Sigmoid colon (tissue), 7 donors: ENCODE measurements around the gene ADCY7. TPM values are rescaled to one million over a fixed set of nuclear protein-coding genes. Genes with fewer than 3 reads are reported as not detected.

Source experiments
- DNase-seq: peaks from one replicate; pipeline ENCODE4 v3.0.0-alpha.2; 2019
- H3K27ac ChIP-seq, 4 donors: fragments of 200-600 bp; sonication (generic); one replicate each; pipeline ENCODE4 v1.5.1; 2016 to 2019; ENCODE audit warnings: mild to moderate bottlenecking in 1 of 4
- H3K27me3 ChIP-seq, 3 donors: fragments of 200-600 bp; sonication (generic); one replicate each; pipeline ENCODE4 v1.5.1; 2019; ENCODE audit warnings: mild to moderate bottlenecking in 1 of 3
- H3K36me3 ChIP-seq, 4 donors: fragments of 200-600 bp; sonication (generic); one replicate each; pipeline ENCODE4 v1.5.1; 2016 to 2019
- H3K4me1 ChIP-seq, 4 donors: fragments of 200-600 bp; sonication (generic); one replicate each; pipeline ENCODE4 v1.5.1; 2017 to 2019
- H3K4me3 ChIP-seq, 4 donors: fragments of 200-600 bp; sonication (generic); one replicate each; pipeline ENCODE4 v1.5.1; 2017 to 2019; ENCODE audit warnings: mild to moderate bottlenecking in 2 of 4, moderate library complexity in 1 of 4
- H3K9me3 ChIP-seq, 4 donors: fragments of 200-600 bp in 3 of 4; sonication (generic) in 3 of 4; one replicate each; pipeline versions ENCODE4 v1.5.1 to v1.6.1; 2013 to 2019
- CTCF ChIP-seq, 4 experiments: fragments of 450-650 bp in 3 of 4; fragments of 200-600 bp in 1 of 4; IDR thresholded peaks; one replicate each; pipeline ENCODE4 v1.5.1; 2016 to 2019; ENCODE audit warnings: antibody characterized with exemption in 4 of 4, mild to moderate bottlenecking in 3 of 4, moderate library complexity in 2 of 4
- EP300 ChIP-seq, 4 donors: sonication (generic); formaldehyde crosslinking; IDR thresholded peaks; one replicate each; pipeline ENCODE4 v1.6.1; 2017; ENCODE audit warnings: antibody characterized with exemption in 4 of 4
- POLR2A ChIP-seq, 2 donors: fragments of 450-650 bp; IDR thresholded peaks; one replicate each; pipeline ENCODE4 v1.6.1; 2016; ENCODE audit warnings: antibody characterized with exemption in 2 of 2, mild to moderate bottlenecking in 2 of 2, moderate library complexity in 2 of 2
- POLR2AphosphoS5 ChIP-seq, 4 donors: sonication (generic); formaldehyde crosslinking; IDR thresholded peaks; one replicate each; pipeline ENCODE4 v1.6.1; 2017; ENCODE audit warnings: antibody characterized with exemption in 4 of 4
- WGBS, 2 donors: extraction: QIAGEN DNeasy Blood & Tissue Kit; methylation state at CpG; one replicate each; pipeline ENCODE4 v1.1.7; 2013; 5-methylcytosine and 5-hydroxymethylcytosine counted together
- intact Hi-C: fragments of 100-400 bp; cut with DNase I; formaldehyde crosslinking; loops from one replicate; pipeline ENCODE4 v1.15.1; 2023
- polyA plus RNA-seq, 3 donors: library from polyadenylated mRNA; stranded (reverse); fragments of 200-250 nt; gene quantifications; one replicate each; pipeline ENCODE4 v1.2.3, GENCODE V29; 2013
- total RNA-seq, 4 donors: library from RNA; depleted of rRNA; stranded (reverse); fragments of >200 nt; gene quantifications; one replicate each; pipeline ENCODE4 v1.1.0, GENCODE V29; 2016
- donor health status: healthy with polysubstance abuse.
- donor health status: Bipolar disorder and iron deficiency.
- donor health status: healthy.

Gene ADCY7
- total and polyA plus RNA-seq, 7 donors: 1.2 to 24.0 (median 10.2) TPM

GRCh38 chr16:50326264-50326663 lies 59.9 kb downstream of the ADCY7 start:
- no peaks in the 10 kb centered on the region for H3K27me3 ChIP-seq
- H3K4me3 ChIP-seq: no peak overlapping the region
- no peak overlapping the region for H3K27ac ChIP-seq
- intact Hi-C loops: no loop called here
- no peak for DNase-seq
- H3K4me1 ChIP-seq: peaks cover 0 to 49% (median 23%) of the 10 kb centered on the region in 4 donors
- H3K9me3 ChIP-seq: no peaks in the 10 kb centered on the region
- TF ChIP-seq CTCF (IDR thresholded peaks at IDR 0.05) (no peak), EP300 (IDR thresholded peaks at IDR 0.05) (no peak), POLR2AphosphoS5 (IDR thresholded peaks at IDR 0.05) (no peak), POLR2A (IDR thresholded peaks at IDR 0.05) (no peak)
- peaks cover 3 to 58% (median 4%) of the 10 kb centered on the region in 4 donors for H3K36me3 ChIP-seq
- WGBS, 2 donors: 89 to 95% methylated on average over 5 of the region's 5 CpGs

- 63 to 67% methylated on average over 7 of the region's 7 CpGs for WGBS, 2 donors
- TF ChIP-seq POLR2A (IDR thresholded peaks at IDR 0.05): no peak
- TF ChIP-seq CTCF (IDR thresholded peaks at IDR 0.05): peak in 2 of 4 experiments; percentile 35 to 47
- intact Hi-C loops: no loop called here
- no peak for DNase-seq
- H3K27me3 ChIP-seq: no peaks in the 10 kb centered on the region
- no peaks in the 10 kb centered on the region for H3K9me3 ChIP-seq
- no peak overlapping the region for H3K4me3 ChIP-seq
- peaks cover 0 to 56% (median 23%) of the 10 kb centered on the region in 4 donors for H3K4me1 ChIP-seq
- peak overlapping the region in 1 of 4 donors; percentile 2 for H3K27ac ChIP-seq
- peaks cover 3 to 52% (median 4%) of the 10 kb centered on the region in 4 donors for H3K36me3 ChIP-seq
Observed at GRCh38 chr16:50326835-50327465, 60.6 kb downstream of the ADCY7 start.

- Histone ChIP-seq H3K36me3 (peaks cover 0 to 31% (median 2%) of the 10 kb centered on the region in 4 donors), H3K4me1 (peaks cover 0 to 52% (median 31%) of the 10 kb centered on the region in 4 donors), H3K4me3 (peak overlapping the region in 1 of 4 donors; percentile 9), H3K27ac (peak overlapping the region; percentile 67 to 82 (median 78)), H3K9me3 (no peaks in the 10 kb centered on the region), H3K27me3 (no peaks in the 10 kb centered on the region)
- intact Hi-C loops: loop anchor here (5.0 kb wide), 1 partner anchor 38 kb away; the partner anchor contains the start of gene BRD7
- DNase-seq: no peak
- TF ChIP-seq POLR2A (IDR thresholded peaks at IDR 0.05): no peak
- no peak for TF ChIP-seq CTCF (IDR thresholded peaks at IDR 0.05)
- TF ChIP-seq POLR2AphosphoS5 (IDR thresholded peaks at IDR 0.05): no peak
- TF ChIP-seq EP300 (IDR thresholded peaks at IDR 0.05): no peak
- 77 to 79% methylated on average over 11 of the region's 11 CpGs for WGBS, 2 donors
Observed at GRCh38 chr16:50329446-50330189, 63.3 kb downstream of the ADCY7 start.

GRCh38 chr16:50331570-50331969 lies 65.2 kb downstream of the ADCY7 start:
- peaks cover 0 to 63% (median 39%) of the 10 kb centered on the region in 4 donors for H3K4me1 ChIP-seq
- H3K36me3 ChIP-seq: peaks cover 0 to 11% (median 0%) of the 10 kb centered on the region in 4 donors
- no peak overlapping the region for H3K4me3 ChIP-seq
- WGBS, 2 donors: 79 to 86% methylated on average over 5 of the region's 5 CpGs
- no peaks in the 10 kb centered on the region for H3K27me3 ChIP-seq
- TF ChIP-seq EP300 (IDR thresholded peaks at IDR 0.05) (no peak), CTCF (IDR thresholded peaks at IDR 0.05) (no peak), POLR2A (IDR thresholded peaks at IDR 0.05) (no peak), POLR2AphosphoS5 (IDR thresholded peaks at IDR 0.05) (no peak)
- H3K27ac ChIP-seq: peak overlapping the region; percentile 50 to 82 (median 78)
- intact Hi-C loops: loop anchor here (5.0 kb wide), 1 partner anchor 36 kb away; the partner anchor contains the start of gene BRD7
- H3K9me3 ChIP-seq: no peaks in the 10 kb centered on the region
- DNase-seq: no peak
